NCI-H524 treated with DMSO at 0.1 percent for 48 hours (cell line): ENCODE data around the gene INO80E.

Experiments
- DNase-seq: peaks from one replicate; lab custom pipeline; 2025; lab: John Stamatoyannopoulos, UW

Gene INO80E

DNA sequence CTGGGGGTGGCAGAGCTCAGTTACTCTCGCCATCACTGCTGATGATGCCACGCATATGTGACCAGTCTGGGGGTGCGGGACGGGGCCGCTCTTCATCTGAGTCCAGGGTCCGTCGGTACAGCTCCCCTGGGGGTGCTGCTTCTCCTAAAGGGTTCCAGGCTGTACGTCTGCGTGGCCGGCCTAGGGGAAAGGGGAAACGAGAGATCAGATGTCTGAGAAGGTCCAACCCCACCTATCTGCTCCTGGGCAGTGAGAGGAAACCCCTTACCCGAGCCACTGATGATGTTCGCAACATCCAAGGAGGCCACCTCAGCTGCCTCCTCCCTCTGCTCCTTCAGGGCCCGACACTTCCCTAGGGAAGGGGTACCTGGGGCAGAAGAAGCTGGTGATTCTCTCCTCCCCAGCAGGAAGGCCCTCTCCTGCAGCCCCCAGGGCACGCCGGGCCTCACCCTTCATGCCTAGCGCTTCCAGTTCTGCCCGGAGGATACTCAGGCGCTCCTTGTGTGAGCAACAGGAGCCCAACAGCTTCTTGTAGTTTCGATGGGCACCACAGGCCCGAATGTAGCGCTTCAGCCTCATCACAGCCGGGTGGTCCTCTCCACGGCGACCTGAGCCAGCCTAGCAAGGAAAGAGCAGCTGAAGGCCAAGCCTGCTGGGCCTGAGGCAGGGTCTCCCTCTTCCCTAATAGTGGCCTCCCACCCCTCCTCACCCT lies 2.7 kb upstream of the INO80E start:
- no peak for DNase-seq

DNA sequence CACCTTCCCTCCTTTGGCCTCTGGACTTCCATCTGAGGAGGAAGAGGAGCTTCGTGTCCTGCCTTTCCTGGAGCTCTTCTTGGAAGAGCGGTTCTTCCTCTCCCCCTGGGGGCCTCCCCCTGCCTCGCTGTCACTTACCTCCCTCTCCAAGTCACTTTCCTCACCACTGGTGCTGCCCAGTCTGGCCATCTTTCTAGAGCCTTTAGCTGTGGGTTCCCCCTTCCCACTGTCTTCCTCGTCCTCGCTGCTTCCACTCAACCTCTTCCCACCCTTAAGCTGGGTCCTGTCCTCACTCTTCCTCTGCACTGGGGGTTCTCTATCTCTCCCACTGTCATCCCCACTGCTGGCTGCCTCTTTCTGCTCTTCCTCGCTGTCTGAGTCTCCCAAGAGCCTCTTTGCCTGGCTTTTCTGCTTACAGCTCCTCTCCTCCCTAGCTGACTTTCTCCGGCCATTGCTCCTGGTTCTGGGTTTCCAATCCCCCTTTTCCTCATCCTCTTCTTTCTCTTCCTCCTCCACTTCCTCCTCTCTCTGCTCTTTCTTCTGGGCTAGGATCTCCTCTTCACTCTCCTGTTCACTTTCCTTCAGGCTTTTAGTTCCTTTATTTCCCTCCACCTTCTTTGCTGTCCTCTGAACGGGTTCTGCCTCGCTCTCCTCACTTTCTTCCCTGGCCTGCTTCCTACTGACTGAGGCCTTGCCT lies 2.0 kb upstream of the INO80E start:
- no peak for DNase-seq

DNA sequence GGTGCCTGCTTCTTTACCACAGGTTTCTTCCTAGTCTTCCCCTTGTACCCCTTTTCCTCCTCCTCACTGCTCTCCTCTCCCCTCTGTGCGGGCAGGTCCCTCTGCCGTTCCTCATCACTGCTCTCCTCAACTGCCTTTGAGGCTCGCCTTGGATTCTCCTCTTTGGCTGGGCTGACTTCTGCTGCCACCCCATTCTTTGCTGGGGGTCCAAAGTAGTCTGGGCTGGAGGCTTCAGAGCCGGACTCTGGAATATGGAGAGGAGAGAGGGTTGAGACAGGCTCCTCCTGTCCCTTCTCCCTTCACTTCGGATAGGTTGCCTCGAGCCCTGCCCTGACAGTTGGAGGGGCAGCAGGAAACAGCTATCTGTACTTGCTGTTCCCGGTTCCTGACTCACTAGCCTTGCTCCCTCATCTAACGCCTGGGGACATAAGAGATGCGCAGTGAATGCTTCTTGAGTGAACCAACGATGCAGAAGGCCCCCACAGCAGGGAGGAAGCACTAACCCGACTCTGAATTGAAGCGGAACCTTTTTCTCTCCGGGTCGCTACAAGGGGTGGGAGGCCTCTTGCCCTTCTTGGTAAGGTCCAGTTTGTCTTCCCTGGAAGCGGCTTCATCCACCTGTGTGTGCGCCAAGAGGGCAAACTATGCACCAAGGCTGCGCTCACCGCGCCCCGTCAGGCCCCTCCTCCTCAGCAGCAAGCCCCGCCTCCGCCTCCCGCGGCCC lies 1.3 kb upstream of the INO80E start:
- DNase-seq: no peak

DNA sequence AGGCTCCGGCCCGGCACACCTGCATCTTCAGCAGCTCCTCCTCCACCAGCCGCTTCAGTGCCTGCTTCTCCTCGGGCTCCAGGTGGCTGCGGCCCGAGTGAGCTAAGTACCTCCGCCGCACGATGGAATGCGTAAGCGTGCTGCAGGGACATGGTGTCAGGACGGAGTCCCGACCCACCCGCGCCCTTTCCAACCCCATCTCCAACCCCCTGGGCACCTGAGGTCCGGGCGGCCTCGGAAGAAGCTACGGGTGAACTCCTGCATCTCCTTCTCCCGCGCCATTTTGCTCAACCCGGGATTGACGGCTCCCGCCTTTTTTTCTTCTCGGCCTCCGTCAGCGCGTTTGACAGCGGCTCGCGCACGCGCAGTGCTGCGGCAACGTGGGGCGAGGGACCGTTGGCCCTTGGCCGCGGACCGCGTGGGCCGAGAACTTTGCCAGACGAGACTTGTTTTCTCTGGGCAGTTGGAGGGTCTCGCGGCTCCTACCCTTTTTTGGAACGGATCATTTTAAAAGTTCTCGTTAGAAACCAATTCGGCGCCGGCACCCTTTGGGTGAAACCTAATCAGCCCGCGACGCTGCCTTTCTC lies 624 bp upstream of the INO80E start, which contains the start of gene HIRIP3:
Gene HIRIP3, minus strand, starts transcription at position 294 of the 587 bp plus-strand sequence. Its CDS starts 12 bp downstream, at position 282.
- peak; percentile 51 for DNase-seq

DNA sequence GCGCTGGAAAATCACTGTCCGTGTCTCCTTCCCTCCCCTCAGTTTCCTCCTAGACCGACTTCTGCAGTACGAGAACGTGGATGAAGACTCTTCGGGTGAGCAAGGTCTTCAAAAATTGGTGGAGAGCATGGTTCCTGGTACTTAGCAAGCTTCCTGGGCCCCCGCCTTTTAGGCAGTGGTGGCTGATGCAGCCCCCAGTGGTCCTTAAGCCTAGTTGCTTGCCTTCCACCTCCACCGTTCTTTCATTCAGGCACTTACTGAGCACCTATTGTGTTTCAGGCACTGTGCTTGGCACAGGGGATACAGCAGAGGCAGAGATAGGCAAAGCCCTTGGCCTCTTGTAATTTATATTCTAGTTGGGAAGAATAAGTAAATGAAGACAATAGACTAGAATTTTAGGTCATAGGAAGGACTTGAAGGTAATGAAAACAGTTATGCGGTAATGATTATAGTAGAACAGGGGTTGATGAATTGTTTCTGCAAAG lies 767 bp downstream of the INO80E start:
- DNase-seq: no peak

DNA sequence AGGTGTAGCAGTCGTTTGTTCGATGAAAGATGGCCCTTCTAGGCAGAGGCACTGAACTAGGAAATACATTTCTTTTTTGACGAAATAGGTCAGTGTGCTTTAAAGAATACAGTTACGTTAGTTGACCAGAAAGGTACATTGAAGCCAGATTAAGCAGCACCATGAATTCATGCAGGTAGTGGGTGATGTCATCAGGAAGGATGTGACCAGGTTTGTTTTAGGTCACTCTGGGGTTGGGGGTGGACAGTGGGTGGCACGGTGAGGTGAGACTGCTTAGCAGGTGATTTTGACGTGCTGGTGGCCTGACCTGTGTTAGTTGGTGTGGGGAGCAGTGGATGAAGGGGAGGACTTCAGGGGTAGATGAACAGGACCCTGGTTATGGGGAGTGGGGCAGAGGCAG lies 3.6 kb downstream of the INO80E start:
- DNase-seq: no peak

DNA sequence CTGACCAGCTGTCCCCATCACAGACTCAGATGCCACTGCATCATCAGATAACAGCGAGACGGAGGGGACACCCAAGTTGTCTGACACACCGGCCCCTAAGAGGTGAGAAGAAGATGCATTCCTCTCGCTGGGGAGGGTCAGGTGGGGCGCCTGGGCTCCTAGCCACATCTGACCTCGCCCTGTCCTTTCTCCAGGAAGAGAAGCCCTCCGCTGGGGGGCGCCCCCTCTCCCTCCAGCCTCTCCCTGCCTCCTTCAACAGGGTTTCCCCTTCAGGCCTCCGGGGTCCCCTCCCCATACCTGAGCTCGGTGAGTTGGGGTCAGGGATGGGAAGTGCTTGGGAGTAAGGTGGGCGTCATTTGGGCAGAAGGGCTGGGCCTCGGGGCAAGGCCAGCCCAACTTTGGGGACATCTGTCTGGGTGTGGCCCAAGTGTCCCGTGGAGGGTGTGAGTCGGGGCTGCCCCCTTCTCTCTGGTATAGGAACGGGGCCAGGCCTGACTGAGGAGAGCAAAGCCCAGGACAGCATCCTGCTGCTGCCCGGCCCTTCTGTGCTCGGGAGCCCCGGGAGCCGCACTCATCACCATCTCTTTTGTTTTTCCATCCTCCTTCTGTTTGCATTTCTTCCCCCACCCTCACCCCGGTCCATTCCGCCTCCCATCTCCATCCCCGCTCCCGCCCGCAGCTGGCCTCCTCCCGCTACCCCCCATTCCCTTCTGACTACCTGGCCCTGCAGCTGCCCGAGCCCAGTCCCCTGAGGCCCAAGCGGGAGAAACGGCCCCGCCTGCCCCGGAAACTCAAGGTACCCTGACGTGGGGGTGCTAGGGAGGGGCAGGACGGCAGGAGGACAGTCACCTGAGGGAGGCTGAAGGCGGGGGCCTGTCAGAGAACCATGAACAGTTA lies 4.9 kb downstream of the INO80E start:
- DNase-seq: no peak

DNA sequence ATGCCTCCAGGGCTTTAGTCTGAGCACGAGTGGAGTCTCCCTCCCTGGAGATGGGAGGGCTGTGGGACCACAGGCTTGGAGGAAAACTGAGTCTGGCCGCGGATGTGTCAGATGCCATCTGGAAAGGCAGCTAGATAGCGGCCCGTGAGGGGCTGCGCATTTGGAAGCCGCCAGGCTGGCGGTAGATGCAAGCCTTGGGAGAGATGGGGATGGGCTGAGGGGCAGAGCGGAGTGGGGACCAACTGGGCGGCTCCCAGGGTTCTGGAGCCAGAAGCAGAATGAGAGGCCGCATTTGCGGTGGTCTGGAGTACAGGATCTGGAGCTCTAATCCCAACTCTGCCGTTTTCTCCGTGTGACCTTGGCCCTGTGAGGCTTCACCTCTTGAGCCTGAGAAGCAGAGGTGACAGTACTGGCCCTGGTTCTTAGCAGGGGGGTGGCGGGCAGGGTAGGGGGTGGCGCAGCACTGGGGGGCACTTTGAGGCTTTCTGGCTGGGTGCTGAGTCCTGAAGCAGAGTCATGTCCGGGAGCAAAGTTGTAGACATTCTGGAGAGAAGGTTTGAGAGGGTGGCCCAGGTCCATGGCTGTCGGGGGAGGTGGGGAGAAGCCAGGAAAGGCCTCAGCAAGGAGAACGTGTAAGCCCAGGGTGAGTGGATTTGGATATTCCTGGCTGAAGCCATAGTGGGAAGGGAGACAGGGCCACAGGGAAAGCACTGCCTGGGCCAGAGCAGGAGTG lies 6.7 kb downstream of the INO80E start:
- DNase-seq: no peak

DNA sequence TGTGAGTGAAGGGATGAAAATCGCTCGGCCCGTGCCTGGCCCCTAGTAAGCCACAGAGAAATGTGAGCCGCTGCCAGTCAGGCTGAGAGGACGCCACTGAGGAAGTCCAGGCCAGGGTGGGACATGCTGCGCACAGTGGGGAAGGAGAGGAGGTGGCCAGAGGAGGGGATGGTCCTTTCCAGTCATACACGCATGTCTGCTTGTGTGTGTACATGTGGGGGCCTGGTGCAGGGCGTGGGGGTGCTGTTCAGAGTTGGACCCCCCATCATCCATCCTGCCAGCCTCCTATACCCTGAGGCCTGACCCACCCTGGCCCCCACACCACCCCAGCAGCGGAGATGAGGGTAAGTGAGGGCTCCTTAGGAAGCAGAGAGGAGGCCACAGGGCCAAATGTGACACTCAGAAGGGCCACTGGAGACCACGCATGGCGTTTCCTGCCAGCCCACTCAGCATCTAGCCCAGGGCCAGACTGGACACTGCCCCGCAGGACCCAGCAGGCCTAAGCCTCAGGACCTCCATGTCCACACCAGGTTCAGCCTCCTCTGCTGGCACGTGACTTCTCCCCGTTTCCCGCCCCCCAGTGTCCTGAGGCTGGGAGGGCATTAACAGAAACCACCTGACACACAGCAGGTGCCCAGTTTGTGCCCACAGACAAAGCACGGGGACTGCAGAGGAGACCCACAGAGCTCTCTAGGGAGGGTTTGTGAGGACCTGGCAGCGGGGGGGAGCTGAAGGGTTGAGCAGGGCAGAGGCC lies 7.8 kb downstream of the INO80E start:
- DNase-seq: no peak

DNA sequence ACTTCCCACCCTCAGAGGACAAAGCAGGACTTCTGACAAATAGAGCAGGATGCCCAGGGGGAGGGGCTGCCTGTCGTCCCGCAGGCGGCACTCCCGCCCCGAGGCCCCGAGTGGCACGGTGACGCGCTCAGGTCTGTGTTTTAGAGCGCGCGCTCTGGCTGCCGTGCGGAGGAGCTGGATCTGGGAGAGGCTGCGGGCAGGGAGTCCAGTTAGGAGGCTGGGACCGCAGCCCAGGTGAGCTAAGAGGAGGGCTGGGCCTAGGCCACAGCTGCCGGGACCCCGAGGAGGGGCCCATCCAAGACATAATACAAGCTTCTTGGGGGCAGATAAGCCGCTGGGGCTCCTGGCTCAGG lies 8.4 kb downstream of the INO80E start:
- peak; percentile 59 for DNase-seq

DNA sequence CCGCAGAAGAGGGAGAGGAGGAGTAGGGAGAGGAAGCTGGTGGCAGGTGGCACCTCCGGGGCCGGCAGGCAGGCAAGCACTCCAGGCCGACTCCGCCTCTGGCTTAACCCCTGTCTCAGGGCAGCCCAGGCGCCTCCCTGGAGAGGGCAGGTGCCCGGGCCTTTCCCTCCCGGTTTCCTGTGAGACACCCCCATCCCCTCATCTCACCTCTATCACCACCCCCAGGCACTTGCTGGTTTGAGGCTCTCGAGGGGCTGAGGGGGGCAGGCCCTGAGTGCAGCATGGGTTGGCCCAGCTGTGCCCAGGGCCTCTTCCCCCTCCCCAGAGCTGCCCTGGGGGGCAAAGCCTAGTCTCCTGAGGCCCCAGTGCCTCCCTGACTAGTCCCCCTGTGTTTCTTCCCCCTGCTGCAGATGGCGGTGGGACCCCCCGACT lies 8.8 kb downstream of the INO80E start:
- no peak for DNase-seq

DNA sequence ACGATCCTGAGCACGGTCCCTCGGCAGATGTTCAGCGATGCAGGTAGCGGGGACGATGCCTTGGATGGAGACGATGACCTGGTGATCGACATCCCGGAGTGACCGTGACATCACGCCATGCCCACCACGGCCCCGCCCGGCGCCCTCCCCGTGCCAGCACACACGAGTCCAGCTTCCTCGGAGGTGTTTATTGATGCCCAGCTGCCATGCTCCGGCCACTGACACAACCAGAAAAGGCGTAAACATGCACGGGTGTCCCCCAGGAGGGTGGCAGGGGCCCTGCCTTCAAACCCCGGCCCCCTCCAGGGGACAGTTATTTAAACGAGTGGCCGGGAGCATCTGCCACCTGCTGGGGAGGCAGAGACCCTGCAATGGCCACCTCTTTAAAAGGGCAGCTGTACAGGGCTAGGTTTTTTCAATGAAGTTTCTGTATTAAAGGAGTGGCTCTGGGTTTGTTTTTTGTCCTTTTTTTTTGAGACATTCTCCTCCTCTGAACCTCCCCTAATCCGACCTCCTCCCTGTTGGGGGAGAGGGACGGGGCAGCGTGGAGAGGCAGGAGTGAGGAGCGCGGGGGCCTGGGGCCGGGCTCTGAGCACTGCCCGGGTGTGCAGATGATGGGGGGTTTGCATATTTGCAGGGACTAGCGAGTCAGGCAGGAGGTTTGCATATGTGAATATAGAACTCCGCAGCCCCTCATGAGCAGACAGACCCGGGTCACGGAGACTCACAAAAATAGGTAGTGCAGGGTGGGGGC lies 9.5 kb downstream of the INO80E start:
- DNase-seq: no peak

DNA sequence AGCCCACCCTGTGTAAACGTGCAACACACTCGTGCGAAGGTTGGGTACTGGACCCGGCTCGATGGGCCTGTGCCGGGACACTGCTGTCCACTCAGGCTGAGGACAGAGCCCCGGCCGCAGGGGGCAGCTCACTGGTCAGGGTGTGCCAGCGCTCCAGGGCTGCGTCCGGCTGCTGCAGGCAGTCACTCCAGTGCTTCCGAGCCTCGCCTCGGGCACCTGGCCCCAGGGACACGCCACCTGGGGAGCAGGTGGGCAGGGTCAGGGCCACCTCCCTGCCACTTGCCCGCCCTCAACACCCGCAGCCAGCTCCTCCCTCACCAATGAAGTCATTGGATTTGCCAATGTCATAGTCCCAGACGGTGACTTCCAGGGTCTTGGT lies 10.0 kb downstream of the INO80E start:
- no peak for DNase-seq

DNA sequence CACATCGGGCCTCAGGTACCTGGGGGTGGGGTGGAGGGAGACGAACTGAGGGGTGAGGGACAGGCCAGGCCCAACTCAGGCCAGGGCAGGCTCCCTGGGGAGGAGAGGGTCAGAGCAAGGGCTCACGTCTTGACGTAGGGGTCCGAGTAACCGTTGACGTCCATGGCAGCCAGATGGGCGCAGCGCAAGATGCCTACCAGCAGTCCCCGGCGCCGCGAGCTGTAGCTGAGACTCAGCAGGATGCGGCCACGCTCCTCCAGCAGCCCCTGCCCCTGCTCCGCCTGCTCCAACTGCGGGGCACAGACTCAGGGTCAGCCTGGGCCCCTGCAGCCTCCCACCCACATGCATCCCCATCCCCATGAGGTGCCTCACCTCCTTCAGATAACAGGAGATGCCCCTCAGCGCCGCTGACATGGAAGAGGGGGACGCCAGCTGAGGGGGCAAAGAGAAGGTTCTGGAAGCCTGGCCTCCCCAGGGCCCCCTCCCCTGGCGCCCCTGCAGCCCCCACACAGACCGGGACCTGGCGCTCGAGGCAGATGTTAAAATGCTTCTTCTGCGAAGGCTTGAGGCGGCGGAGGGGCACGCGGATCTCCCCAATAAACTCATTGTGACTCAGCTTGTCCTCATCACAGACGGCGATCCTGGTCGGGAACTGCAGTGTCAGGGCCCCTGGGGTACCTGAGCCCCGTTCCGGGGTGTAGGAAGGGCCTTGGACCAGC lies 10.8 kb downstream of the INO80E start:
- DNase-seq: no peak

DNA sequence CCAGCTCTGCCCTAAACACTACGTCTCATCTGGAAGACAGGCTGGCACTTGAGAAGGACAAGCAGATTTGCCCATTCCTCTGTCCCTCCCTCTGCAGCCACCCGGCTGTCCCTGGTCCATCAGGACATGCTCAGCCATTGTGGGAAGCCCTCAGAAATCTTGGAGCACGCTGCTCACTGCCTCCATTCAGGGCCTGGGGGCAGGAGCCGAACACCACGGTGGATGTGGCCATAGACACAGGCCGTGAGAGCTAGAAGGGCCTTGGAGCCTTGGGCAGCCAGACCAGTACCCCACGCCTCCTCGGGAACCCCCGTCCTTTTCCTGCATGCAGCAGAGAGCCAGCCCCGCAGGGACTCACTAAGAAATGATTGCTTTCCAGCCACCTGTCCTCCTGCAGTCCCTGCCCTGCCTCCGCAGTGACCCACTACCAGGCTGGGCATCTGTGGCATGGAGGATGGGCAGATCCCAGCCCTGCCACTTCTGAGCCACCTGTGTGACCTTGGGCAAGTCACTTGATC lies 11.4 kb downstream of the INO80E start:
- no peak for DNase-seq

DNA sequence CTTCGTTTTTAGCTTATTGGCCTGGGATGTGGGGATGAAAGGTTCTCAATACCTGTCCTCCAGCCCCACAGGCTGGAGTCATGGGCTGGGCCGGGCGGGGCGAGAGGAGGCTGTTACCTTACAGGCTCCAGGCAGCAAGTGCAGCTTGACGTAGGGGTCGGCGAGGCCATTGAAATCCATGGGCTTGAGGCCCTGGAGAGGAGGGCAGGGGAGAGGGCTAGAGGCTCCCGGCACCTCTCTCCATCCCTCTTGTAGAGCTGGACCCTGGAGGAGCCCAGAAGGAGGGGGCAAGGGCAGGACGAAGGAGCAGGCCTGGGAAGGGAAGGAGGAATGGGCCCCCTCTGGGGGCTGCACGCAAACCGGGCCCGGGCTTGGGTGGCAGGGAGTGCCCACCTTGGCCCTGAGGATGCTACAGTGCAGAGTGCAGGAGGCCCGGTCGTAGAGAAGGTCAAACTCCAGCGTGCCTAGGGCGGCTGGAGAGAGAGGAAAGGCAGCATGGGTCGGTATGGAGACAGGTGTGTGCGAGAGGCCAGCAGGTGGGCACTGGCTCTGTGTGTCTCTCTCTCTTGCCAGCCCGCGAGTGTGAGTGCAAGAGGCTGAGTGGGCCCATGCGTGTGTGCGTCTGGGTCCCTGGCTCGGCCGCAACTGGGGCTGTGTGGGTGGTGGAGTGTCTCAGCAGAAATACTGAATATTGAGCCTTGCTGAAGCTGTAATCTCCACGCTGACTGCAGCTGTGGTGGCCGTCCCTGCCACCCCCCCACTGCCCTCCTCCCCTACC lies 13.2 kb downstream of the INO80E start:
- no peak for DNase-seq

DNA sequence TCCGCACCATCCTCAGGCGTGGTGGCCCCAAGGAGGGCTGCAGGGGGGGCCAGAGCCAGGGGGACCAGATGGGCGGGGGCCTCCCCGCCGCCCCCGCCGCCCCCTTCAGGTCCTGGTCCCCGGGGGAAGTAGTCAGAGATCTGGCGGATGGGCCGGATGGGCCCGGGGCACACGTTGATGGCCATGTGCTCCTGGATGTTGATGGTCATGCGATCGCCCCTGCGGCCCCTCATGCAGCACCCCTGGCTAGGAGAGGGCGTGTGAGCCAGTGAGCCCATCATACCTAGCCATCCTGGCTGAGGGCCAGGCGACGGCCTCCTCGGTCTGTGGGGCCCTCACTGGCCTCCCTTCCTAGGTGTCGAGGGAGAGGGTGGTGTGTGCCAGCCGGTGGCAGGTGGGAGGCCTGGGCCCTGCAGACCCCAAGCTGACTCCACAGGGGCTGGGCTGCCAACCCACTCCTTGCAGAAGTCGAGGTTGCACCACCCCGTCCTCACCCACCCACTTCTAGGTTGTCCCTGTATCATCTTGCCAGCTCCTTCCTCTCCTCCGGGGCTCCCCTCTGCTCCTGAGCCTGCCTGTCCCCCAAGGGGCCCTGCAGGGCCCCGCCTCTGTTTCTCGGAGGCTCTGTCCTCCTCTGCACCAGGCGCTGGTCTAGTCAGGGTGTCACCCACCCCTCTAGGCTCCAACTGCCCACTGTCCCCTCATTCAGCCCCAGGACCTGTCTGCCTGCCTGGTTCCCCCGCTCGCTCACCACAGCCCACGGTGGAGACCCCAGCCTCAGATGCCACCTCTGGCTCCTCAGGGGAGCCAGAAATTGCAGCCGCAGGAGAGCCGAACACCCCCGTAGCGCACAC lies 14.2 kb downstream of the INO80E start:
- DNase-seq: no peak
